ENCODE results near the gene ATRNL1. TPM values are rescaled to one million over a fixed set of nuclear protein-coding genes. Genes with fewer than 3 reads are reported as not detected.

Gene ATRNL1
- polyA plus RNA-seq, 3 donors: not detected

DNA sequence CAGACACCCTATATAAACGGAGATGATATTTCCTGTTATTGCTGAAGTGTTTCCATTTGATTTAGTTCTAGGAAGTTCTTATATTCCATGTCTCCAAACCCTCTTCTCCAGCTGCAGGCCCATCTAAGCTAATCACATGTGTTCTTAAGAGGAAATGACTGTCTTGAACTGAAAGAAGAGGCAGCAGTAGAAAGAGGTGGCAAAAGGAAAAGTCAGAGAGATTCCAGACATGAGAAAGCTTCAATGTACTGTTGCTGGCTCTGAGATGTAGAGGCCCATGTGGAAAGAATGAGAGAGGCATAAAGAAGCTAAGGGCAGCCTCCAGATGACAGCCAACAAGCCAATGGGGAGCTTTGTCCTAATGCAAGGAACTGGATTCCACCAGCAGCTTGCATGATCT, 892.6 kb downstream of the ATRNL1 start:
- no peak overlapping the region for H3K4me2 ChIP-seq (replicated peaks; ENCODE audit: extremely low read depth, low read length, poor library complexity, severe bottlenecking)
- no peaks in the 10 kb centered on the region for H3K36me3 ChIP-seq (replicated peaks in 1 of 2; ENCODE audit: control insufficient read depth in 1 of 2, insufficient read depth in 2 of 2, low read length in 2 of 2)
- TF ChIP-seq, protein P1, sequence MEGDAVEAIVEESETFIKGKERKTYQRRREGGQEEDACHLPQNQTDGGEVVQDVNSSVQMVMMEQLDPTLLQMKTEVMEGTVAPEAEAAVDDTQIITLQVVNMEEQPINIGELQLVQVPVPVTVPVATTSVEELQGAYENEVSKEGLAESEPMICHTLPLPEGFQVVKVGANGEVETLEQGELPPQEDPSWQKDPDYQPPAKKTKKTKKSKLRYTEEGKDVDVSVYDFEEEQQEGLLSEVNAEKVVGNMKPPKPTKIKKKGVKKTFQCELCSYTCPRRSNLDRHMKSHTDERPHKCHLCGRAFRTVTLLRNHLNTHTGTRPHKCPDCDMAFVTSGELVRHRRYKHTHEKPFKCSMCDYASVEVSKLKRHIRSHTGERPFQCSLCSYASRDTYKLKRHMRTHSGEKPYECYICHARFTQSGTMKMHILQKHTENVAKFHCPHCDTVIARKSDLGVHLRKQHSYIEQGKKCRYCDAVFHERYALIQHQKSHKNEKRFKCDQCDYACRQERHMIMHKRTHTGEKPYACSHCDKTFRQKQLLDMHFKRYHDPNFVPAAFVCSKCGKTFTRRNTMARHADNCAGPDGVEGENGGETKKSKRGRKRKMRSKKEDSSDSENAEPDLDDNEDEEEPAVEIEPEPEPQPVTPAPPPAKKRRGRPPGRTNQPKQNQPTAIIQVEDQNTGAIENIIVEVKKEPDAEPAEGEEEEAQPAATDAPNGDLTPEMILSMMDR (IDR thresholded peaks at IDR 0.05): no peak
- intact Hi-C loops (cut with micrococcal nuclease): no loop called here
- H2AFZ ChIP-seq (ENCODE audit: insufficient read depth, low read depth, low read length, poor library complexity, severe bottlenecking): no peak overlapping the region
- Mint-ChIP-seq H3K36me3 (no peaks in the 10 kb centered on the region), H3K9me3 (peaks cover 2 to 11% (median 5%) of the 10 kb centered on the region in 7 donors), H3K4me1 (no peaks in the 10 kb centered on the region), H3K27me3 (ENCODE audit: low read depth in 3 of 3) (peaks cover 0 to 4% (median 1%) of the 10 kb centered on the region in 3 donors), H3K4me3 (no peak overlapping the region), H3K27ac (no peak overlapping the region)
- H3K27me3 ChIP-seq (ENCODE audit: control insufficient read depth in 2 of 2, insufficient read depth in 2 of 2, low read length in 2 of 2): no peaks in the 10 kb centered on the region
- no peaks in the 10 kb centered on the region for H3K79me2 ChIP-seq (ENCODE audit: insufficient read depth, low read length)
- H4K20me1 ChIP-seq (ENCODE audit: insufficient read depth, low read length): no peaks in the 10 kb centered on the region
- H3K4me3 ChIP-seq (replicated peaks in 1 of 3; ENCODE audit: low read depth in 2 of 3, low read length in 3 of 3): no peak overlapping the region
- H3K9ac ChIP-seq (ENCODE audit: insufficient read depth, low read length, poor library complexity, severe bottlenecking): no peak overlapping the region
- no peak overlapping the region for H3K27ac ChIP-seq (ENCODE audit: low read depth in 1 of 2, low read length in 2 of 2)
- peaks cover 0 to 6% of the 10 kb centered on the region in 2 donors for H3K9me3 ChIP-seq (replicated peaks in 1 of 2; ENCODE audit: control insufficient read depth in 1 of 2, insufficient read depth in 1 of 2, low read length in 2 of 2)
- no peaks in the 10 kb centered on the region for H3K4me1 ChIP-seq (ENCODE audit: control insufficient read depth in 1 of 2, insufficient read depth in 2 of 2, low read length in 2 of 2)
- WGBS (ENCODE audit: insufficient coverage): no CpG with 5 or more reads among the region's 1 CpG
- no peak for DNase-seq

DNA sequence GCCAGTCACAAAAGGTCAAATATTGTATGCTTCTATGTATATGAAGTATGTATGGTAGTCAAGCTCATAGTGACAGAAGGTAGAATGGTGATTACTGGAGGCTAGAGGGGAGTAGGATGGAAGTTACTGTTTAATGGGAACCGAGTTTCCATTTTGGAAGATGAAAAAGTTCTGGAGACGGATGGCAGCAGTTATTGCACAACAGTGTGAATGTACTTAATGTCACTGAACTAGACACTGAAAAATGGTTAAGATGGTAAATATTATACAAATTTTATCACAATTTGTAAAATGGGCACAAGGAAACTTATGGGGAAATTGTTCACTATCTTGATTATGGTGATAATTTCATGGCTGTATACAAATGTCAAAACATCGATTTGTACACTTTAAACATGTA, 895.2 kb downstream of the ATRNL1 start:
- H3K27me3 Mint-ChIP-seq (ENCODE audit: low read depth in 3 of 3): peaks cover 0 to 2% (median 0%) of the 10 kb centered on the region in 3 donors
- Histone ChIP-seq H3K36me3 (replicated peaks in 1 of 2; ENCODE audit: control insufficient read depth in 1 of 2, insufficient read depth in 2 of 2, low read length in 2 of 2) (no peaks in the 10 kb centered on the region), H3K4me2 (replicated peaks; ENCODE audit: extremely low read depth, low read length, poor library complexity, severe bottlenecking) (no peak overlapping the region), H3K27me3 (ENCODE audit: control insufficient read depth in 2 of 2, insufficient read depth in 2 of 2, low read length in 2 of 2) (no peaks in the 10 kb centered on the region), H3K27ac (ENCODE audit: low read depth in 1 of 2, low read length in 2 of 2) (no peak overlapping the region), H2AFZ (ENCODE audit: insufficient read depth, low read depth, low read length, poor library complexity, severe bottlenecking) (no peak overlapping the region), H3K9me3 (replicated peaks in 1 of 2; ENCODE audit: control insufficient read depth in 1 of 2, insufficient read depth in 1 of 2, low read length in 2 of 2) (peaks cover 11 to 16% of the 10 kb centered on the region in 2 donors), H3K79me2 (ENCODE audit: insufficient read depth, low read length) (no peaks in the 10 kb centered on the region), H4K20me1 (ENCODE audit: insufficient read depth, low read length) (no peaks in the 10 kb centered on the region), H3K4me3 (replicated peaks in 1 of 3; ENCODE audit: low read depth in 2 of 3, low read length in 3 of 3) (no peak overlapping the region), H3K4me1 (ENCODE audit: control insufficient read depth in 1 of 2, insufficient read depth in 2 of 2, low read length in 2 of 2) (no peaks in the 10 kb centered on the region), H3K9ac (ENCODE audit: insufficient read depth, low read length, poor library complexity, severe bottlenecking) (no peak overlapping the region)
- no peak overlapping the region for H3K4me3 Mint-ChIP-seq
- no peak for DNase-seq
- TF ChIP-seq, protein P1 (IDR thresholded peaks at IDR 0.05): no peak
- H3K36me3 Mint-ChIP-seq: no peaks in the 10 kb centered on the region
- H3K4me1 Mint-ChIP-seq: no peaks in the 10 kb centered on the region
- intact Hi-C loops (cut with micrococcal nuclease): no loop called here
- 67% methylated on average over 1 of the region's 3 CpGs for WGBS (ENCODE audit: insufficient coverage)
- peaks cover 0 to 12% (median 6%) of the 10 kb centered on the region in 7 donors for H3K9me3 Mint-ChIP-seq
- H3K27ac Mint-ChIP-seq: no peak overlapping the region

All from CD14-positive monocyte (primary cell).